ENCODE data around the gene POFUT2.

POFUT2 gene

DNA sequence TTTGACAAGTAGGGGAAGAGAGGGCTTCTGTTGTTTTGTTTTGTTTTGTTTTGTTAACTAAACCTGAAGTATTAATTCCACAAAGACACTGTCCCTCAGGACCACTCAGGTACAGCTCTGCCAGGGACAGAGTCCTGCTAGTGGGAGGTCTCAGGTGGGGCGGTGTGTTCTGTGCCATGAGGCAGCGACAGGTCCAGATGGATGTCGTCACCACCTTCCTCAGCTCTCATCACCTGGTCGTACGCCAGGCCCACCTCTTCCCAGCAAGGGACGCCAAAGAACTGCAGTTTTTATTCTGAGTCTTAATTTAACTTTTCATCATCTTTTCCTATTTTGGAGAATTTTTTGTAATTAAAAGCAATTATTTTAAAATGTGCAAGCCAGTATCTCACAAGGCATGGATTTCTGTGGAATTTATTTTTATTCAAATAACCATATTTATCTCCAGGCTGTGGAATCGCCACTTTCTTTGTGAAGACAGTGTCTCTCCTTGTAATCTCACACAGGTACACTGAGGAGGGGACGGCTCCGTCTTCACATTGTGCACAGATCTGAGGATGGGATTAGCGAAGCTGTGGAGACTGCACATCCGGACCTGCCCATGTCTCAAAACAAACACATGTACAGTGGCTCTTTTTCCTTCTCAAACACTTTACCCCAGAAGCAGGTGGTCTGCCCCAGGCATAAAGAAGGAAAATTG lies 62.5 kb downstream of the POFUT2 start:
- no peak for DNase-seq (ENCODE audit: low read depth in 2 of 2)

- DNase-seq (ENCODE audit: low read depth in 2 of 2), result no peak
These were observed 63.3 kb downstream of the POFUT2 start for GRCh38 chr21:45224189-45224938.

GRCh38 chr21:45223236-45224185 lies 64.2 kb downstream of the POFUT2 start:
- DNase-seq (ENCODE audit: low read depth in 2 of 2), result no peak

DNA sequence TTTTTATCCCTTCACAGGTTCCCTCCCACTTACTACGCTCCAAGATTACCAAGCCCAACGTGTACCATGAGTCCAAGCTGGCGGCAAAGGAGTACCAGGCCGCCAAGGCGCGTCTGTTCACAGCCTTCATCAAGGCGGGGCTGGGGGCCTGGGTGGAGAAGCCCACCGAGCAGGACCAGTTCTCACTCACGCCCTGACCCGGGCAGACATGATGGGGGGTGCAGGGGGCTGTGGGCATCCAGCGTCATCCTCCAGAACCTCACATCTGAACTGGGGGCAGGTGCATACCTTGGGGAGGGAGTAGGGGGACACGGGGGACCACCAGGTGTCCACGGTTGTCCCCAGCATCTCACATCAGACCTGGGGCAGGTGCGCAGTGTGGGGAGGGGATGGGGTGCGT lies 65.7 kb downstream of the POFUT2 start:
- DNase-seq (ENCODE audit: low read depth in 2 of 2), result no peak

DNA sequence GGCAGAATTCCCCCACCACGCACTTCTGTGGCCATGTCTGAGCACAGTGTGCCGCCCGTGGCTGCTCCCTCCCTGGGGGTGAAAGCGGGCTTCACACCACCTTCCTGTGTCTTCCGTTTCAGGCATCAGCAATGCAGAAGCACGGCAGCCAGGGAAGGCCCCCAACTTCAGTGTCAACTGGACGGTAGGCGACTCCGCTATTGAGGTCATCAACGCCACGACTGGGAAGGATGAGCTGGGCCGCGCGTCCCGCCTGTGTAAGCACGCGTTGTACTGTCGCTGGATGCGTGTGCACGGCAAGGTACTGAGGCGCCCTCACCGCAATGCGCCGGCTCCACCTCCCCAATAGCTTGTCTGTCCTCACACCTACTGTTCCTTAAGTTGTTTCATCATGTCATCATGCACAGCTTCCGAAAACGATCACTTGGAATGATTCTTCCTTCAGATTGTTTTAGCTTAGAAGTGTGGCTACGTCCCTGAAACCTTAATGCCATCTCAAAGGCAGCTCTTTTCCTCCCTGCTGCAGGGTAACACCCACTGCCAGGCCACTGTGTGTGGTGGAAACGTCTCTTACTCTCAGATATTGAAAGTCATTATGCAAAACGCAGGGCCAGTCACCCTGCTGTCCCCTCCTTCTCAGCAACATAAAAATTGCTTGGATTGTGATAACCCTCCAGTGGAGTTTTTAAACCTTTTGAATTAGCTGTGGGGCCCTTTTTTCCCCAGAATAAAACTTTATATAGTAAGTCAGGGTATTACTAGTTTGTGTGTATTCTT lies 66.8 kb downstream of the POFUT2 start:
- DNase-seq (ENCODE audit: low read depth in 2 of 2), result no peak

DNA sequence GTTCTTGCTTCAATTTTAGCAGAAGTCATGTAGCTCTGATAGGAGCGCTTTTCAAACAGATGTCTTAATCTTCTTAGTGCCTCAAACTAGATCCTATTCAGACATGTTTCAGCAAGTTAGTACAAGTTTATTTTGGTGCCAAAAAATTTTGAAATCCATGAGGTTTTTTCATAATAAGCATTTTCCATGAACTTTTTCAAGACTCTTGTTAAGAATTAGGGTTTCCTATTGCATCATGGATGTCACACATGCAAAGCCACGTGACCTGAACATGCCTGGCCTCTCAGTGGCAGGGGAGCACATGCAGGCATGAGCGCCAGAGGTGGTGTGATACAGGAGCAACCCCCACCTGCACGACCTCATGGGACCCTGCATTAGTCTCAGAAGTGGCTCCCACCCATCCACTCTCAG lies 67.6 kb downstream of the POFUT2 start:
- DNase-seq (ENCODE audit: low read depth in 2 of 2), result no peak

GRCh38 chr21:45219517-45219916 lies 68.2 kb downstream of the POFUT2 start:
- no peak for DNase-seq (ENCODE audit: low read depth in 2 of 2)

DNA sequence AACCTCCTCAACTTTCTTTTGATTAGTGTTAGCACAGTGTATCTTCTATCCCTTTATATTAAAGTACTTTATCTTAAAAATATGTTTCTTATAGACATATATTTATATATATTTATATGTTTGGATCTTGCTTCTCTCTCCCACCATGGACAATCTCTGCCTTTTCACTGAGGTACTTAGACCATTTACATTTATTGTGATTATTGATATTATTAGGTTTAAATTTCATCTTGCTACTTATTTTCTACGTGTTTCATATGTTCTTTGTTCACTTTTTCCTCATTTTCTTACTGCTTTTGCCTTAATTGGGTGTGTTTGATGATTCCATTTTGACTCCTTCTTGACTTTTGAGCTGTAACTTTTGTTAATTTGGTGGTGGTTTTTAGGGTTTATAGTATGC lies 70.7 kb downstream of the POFUT2 start:
- no peak for DNase-seq (ENCODE audit: low read depth in 2 of 2)

GRCh38 chr21:45215213-45215612 lies 72.5 kb downstream of the POFUT2 start:
- no peak for DNase-seq (ENCODE audit: low read depth in 2 of 2)

All from stimulated activated CD4-positive, alpha-beta T cell treated with anti-CD3 and anti-CD28 coated beads, Interleukin-15, amount 100 ng/mL, for 48 hours (primary cell).